SK-N-SH (cell line): ENCODE results near the gene ABCA6.

Experiments used
- ELF1 ChIP-seq: IDR thresholded peaks from 2 replicates; pipeline ENCODE4 v1.4.0; 2012
- FOXJ3 ChIP-seq: sonication (generic); formaldehyde crosslinking; IDR thresholded peaks from 2 replicates; pipeline ENCODE4 v1.5.1; 2020; ENCODE audit warnings: mild to moderate bottlenecking, missing genetic modification reagents
- MXI1 ChIP-seq: IDR thresholded peaks from 2 replicates; pipeline ENCODE4 v1.6.1; 2012; ENCODE audit warnings: mild to moderate bottlenecking, low read depth, low read length, improper control_type of control experiment
- REST ChIP-seq: IDR thresholded peaks from 2 replicates; pipeline ENCODE4 v1.6.1; 2012; ENCODE audit warnings: mild to moderate bottlenecking, low read depth, low read length, moderate library complexity
- USF2 ChIP-seq: fragments of 150-350 bp; IDR thresholded peaks from 2 replicates; pipeline ENCODE4 v1.6.1; 2017; ENCODE audit warnings: antibody characterized with exemption, low read length, low read depth, borderline replicate concordance
- YY1 ChIP-seq: IDR thresholded peaks from 2 replicates; pipeline ENCODE4 v1.4.0; 2012; ENCODE audit warnings: low read depth, mild to moderate bottlenecking
- ZBTB33 ChIP-seq: IDR thresholded peaks from 2 replicates; pipeline ENCODE4 v1.4.0; 2012; ENCODE audit warnings: low read depth, borderline replicate concordance
- TF ChIP-seq, protein P1 (sequence below): fragments of 200-600 bp; sonication (generic); IDR thresholded peaks from 2 replicates; pipeline ENCODE4 v1.6.1; 2017; ENCODE audit warnings: antibody characterized with exemption, mild to moderate bottlenecking, moderate library complexity

DNA sequence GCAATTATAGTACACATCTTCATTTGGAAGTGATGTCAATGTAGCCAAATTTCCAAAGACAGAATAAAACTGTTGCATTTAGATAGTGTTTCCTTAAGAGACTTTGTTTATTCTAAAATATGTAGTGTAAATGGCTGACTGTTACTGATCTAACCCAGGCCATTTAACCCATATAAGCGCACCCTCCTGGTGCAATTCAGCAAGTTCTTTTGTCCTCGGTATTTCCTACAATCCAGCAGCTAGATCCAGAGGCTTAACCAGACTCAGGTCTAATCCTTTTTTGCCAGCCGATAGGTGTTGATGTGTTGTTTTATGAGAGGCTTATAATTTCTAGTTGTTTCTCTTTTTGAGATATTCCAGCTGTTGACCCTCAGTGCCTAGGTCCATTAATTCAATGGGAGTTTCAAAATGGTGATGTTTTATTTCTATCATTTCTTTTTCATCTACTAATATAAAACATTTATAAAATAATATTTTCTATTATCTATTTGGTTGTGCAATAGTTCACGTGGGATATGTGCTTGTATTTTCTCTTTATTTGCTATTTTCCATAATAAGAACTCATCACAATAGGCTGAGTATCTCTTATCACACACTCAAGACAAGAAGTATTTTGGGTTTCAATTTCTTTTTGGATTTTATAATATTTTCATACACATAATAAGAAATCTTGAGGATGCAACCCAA is 95.4 kb downstream of the ABCA6 start:
- TF ChIP-seq, protein P1, sequence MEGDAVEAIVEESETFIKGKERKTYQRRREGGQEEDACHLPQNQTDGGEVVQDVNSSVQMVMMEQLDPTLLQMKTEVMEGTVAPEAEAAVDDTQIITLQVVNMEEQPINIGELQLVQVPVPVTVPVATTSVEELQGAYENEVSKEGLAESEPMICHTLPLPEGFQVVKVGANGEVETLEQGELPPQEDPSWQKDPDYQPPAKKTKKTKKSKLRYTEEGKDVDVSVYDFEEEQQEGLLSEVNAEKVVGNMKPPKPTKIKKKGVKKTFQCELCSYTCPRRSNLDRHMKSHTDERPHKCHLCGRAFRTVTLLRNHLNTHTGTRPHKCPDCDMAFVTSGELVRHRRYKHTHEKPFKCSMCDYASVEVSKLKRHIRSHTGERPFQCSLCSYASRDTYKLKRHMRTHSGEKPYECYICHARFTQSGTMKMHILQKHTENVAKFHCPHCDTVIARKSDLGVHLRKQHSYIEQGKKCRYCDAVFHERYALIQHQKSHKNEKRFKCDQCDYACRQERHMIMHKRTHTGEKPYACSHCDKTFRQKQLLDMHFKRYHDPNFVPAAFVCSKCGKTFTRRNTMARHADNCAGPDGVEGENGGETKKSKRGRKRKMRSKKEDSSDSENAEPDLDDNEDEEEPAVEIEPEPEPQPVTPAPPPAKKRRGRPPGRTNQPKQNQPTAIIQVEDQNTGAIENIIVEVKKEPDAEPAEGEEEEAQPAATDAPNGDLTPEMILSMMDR = no peak
- TF ChIP-seq REST = no peak
- TF ChIP-seq ELF1 = no peak
- TF ChIP-seq FOXJ3 = no peak
- no peak for TF ChIP-seq USF2
- TF ChIP-seq MXI1 = no peak
- no peak for TF ChIP-seq YY1
- TF ChIP-seq ZBTB33 = no peak
